ENCODE data around the gene GFER. TPM values are rescaled to one million over a fixed set of nuclear protein-coding genes. Genes with fewer than 3 reads are reported as not detected.
"Not testable (repeated sequence)": the region's sequence is repeated elsewhere in the genome, so short reads cannot be mapped to it uniquely, and the experiment has no call there.

Gene GFER
- total RNA-seq, 1 donor from 2014 or later: 19.7 TPM

DNA sequence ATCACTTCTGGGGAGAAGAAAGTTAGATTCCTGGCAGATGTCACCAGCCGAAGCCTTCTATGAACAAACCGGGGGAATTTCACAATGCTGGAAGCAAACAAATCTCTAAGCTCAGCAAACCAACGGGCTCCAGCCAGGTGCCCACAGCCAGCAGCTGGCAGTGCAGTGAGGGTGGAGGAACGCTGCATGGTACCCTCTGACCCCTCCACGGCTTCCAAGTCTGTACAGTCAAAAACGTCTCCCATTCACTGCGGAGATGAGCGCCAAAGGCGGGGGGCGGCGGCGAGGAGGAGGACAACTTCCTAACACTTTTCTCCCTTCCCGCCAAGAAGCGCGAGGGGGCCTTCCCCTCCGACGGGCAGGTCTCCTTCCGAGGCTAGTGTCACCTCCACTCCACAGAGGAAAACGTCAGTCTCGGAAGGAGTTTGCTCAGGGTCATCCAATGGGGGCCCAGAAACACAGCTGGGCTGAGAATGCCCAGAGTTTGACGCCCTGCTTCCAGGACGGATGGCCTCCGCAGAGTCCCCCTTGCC lies 24.7 kb downstream of the GFER start:
- TF ChIP-seq, protein P1, sequence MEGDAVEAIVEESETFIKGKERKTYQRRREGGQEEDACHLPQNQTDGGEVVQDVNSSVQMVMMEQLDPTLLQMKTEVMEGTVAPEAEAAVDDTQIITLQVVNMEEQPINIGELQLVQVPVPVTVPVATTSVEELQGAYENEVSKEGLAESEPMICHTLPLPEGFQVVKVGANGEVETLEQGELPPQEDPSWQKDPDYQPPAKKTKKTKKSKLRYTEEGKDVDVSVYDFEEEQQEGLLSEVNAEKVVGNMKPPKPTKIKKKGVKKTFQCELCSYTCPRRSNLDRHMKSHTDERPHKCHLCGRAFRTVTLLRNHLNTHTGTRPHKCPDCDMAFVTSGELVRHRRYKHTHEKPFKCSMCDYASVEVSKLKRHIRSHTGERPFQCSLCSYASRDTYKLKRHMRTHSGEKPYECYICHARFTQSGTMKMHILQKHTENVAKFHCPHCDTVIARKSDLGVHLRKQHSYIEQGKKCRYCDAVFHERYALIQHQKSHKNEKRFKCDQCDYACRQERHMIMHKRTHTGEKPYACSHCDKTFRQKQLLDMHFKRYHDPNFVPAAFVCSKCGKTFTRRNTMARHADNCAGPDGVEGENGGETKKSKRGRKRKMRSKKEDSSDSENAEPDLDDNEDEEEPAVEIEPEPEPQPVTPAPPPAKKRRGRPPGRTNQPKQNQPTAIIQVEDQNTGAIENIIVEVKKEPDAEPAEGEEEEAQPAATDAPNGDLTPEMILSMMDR (IDR thresholded peaks at IDR 0.05): no peak
- H3K4me1 Mint-ChIP-seq (ENCODE audit: low read depth): peaks cover 47% of the 10 kb centered on the region
- peak overlapping the region; percentile 90 for H3K27ac Mint-ChIP-seq (ENCODE audit: unreplicated experiment)

DNA sequence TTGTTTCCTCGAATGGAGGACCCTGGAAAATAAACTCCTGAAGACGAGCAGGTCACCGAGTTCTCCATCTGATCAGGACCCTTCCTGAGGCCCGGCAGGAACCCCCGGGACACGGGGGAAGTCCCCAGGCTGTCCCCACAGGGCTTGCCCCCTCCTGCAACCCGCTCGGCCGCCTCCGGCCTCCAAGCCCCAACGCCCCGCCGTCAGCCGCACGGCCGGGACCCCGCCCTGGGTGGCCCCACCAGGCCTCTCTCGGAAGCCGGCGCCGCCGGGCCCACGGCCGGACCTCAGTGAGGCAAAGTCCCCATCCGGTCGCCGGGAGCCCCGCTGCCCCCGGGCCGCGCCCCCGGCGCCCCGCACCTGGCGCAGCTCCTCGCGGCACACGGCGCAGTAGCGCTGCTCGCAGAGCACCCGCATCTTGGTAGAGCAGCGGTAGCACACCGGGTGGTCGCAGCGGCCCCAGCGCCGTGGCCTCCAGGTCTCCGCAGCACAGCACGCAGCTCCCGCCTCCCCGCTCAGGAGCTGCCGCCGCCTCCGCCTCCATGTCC lies 25.2 kb downstream of the GFER start:
- Mint-ChIP-seq H3K4me1 (ENCODE audit: low read depth) (peaks cover 43% of the 10 kb centered on the region), H3K4me3 (ENCODE audit: unreplicated experiment) (peak overlapping the region; percentile 86), H3K36me3 (ENCODE audit: low read depth) (no peaks in the 10 kb centered on the region), H3K27ac (ENCODE audit: unreplicated experiment) (peak overlapping the region; percentile 90), H3K27me3 (ENCODE audit: low read depth) (no peaks in the 10 kb centered on the region), H3K9me3 (ENCODE audit: low read depth) (no peaks in the 10 kb centered on the region)
- no peak for DNase-seq (ENCODE audit: low spot score)
- TF ChIP-seq, protein P1 (IDR thresholded peaks at IDR 0.05): no peak

More for the DNA sequence above, 24.7 kb downstream of the GFER start:
- DNase-seq (ENCODE audit: low spot score): no peak
- Mint-ChIP-seq H3K27me3 (ENCODE audit: low read depth) (no peaks in the 10 kb centered on the region), H3K36me3 (ENCODE audit: low read depth) (no peaks in the 10 kb centered on the region), H3K4me3 (ENCODE audit: unreplicated experiment) (peak overlapping the region; percentile 86), H3K9me3 (ENCODE audit: low read depth) (no peaks in the 10 kb centered on the region)

DNA sequence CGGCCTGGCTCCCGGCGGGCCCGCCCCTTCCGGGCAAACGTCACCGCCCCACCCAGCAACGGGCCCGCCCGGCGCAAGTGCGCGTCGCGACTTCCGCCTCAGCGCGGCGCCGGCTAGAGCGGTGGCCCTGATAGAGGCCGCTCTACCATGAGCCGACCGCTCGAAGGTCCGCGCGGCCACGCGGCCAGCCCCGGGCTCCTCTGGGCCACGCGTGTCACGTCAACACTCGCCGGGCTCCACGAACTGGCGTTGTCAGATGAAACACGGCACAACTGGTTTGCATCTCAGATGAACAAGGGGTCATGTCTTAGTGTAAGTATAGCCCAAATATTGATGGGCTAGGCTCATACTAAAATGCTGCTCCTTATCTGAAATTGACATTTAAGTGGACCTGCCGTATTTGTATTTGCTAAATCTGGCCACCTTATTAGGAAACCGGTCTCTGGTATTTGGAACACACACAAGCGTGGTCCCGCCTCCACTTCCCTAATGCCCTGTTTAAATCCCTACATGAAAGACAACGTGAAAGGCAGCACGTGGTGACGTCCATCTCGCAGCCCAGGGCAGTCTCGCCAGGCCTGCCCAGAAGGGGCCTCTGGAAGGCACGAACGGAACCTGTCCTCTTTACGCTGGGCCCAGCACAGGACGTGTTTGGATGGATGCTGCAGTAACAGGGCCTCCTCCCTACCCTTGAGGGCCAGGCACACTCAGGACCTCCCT lies 26.0 kb downstream of the GFER start, which contains the start of gene ZNF598:
Gene ZNF598 (minus strand): TSS at position 31 of the 720 bp plus-strand sequence.
- TF ChIP-seq, protein P1 (IDR thresholded peaks at IDR 0.05): peak; percentile 47
- Mint-ChIP-seq H3K4me1 (ENCODE audit: low read depth) (peaks cover 37% of the 10 kb centered on the region), H3K36me3 (ENCODE audit: low read depth) (no peaks in the 10 kb centered on the region), H3K27me3 (ENCODE audit: low read depth) (no peaks in the 10 kb centered on the region), H3K4me3 (ENCODE audit: unreplicated experiment) (peak within 1 kb of the TSS; percentile 86), H3K27ac (ENCODE audit: unreplicated experiment) (peak within 1 kb of the TSS; percentile 93), H3K9me3 (ENCODE audit: low read depth) (no peaks in the 10 kb centered on the region)
- DNase-seq (ENCODE audit: low spot score): no peak

DNA sequence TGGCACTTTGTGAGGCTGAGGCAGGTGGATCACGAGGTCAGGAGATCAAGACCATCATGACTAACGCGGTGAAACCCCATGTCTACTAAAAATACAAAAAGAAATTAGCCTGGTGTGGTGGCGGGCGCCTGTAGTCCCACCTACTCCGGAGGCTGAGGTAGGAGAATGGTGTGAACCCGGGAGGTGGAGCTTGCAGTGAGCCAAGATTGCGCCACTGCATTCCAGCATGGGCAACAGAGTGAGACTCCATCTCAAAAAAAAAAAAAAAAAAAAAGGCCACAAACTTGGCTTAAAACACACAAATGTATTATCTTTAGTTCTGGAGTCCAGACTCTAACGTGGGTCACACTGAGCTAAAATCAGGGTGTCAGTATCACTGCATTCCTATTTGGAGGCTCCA lies 27.7 kb downstream of the GFER start:
- H3K27me3 Mint-ChIP-seq (ENCODE audit: low read depth); DNase-seq (ENCODE audit: low spot score); H3K9me3 Mint-ChIP-seq (ENCODE audit: low read depth); H3K4me3 Mint-ChIP-seq (ENCODE audit: unreplicated experiment); H3K27ac Mint-ChIP-seq (ENCODE audit: unreplicated experiment); H3K36me3 Mint-ChIP-seq (ENCODE audit: low read depth): not testable (repeated sequence)
- H3K4me1 Mint-ChIP-seq (ENCODE audit: low read depth): peaks cover 28% of the 10 kb centered on the region

DNA sequence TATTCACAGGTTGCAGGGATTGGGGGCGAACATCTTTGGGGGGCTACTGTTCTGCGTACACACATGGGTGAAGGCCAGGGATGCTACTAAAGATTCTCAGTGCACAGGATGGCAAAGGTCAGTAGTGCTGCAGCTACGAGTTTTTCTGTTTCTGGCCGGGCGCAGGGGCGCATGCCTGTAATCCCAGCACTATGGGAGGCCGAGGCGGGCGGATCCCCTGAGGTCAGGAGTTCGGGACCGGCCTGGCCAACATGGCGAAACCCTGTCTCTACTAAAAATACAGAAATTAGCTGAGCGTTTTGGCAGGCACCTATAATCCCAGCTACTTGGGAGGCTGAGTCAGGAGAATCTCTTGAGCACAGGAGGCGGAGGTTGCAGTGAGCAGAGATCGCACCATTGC lies 29.5 kb downstream of the GFER start:
- H3K4me3 Mint-ChIP-seq (ENCODE audit: unreplicated experiment): no peak overlapping the region
- peaks cover 11% of the 10 kb centered on the region for H3K4me1 Mint-ChIP-seq (ENCODE audit: low read depth)
- no peaks in the 10 kb centered on the region for H3K36me3 Mint-ChIP-seq (ENCODE audit: low read depth)
- no peak for DNase-seq (ENCODE audit: low spot score)
- H3K27ac Mint-ChIP-seq (ENCODE audit: unreplicated experiment): no peak overlapping the region
- H3K9me3 Mint-ChIP-seq (ENCODE audit: low read depth): no peaks in the 10 kb centered on the region
- TF ChIP-seq, protein P1 (IDR thresholded peaks at IDR 0.05): no peak
- no peaks in the 10 kb centered on the region for H3K27me3 Mint-ChIP-seq (ENCODE audit: low read depth)
